Measurements from ENCODE around the gene CYFIP1.

Gene CYFIP1

DNA sequence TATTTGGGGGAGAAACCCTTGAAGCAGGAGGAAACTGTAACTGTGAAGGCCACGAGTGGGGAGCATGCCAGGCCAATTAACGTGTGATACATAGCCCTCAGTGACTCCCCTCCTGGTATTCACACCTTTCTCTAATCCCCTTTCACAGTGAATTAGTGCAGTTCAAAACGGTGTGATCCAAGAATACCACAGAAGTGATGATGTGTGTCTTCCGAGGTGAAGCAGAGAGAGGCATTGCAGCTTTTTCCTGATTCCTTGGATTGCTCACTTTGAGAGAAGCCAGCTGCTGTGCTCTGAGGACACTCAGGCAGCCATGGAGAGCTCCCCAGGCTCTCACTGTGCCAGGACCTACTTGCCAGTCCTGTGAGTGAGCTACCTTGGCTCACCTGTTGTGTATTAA, 124.4 kb downstream of the CYFIP1 start:
- TF ChIP-seq ZFX (IDR thresholded peaks at IDR 0.05; ENCODE audit: borderline replicate concordance) (no peak), CTCF (IDR thresholded peaks at IDR 0.05) (no peak)
- peak overlapping the region; percentile 11; the same call in 1 of the 2 replicates for H3K27ac ChIP-seq

DNA sequence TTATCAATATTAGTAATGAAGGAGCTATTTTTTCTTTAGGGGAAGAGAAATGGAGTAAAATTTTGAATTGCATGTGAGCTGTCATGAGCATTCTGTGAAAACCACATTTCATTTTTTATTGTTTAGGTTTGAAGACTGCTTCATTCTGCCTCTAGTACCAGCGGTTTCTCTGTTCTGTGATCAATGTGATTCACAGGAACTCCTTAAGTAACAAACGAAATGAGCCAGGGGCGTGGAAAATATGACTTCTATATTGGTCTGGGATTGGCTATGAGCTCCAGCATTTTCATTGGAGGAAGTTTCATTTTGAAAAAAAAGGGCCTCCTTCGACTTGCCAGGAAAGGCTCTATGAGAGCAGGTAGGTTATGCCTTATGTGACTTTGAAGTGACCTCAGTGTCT, 128.7 kb downstream of the CYFIP1 start:
- H3K27ac ChIP-seq: no peak overlapping the region
- no peak for TF ChIP-seq ZFX (IDR thresholded peaks at IDR 0.05; ENCODE audit: borderline replicate concordance)
- TF ChIP-seq CTCF (IDR thresholded peaks at IDR 0.05): no peak

DNA sequence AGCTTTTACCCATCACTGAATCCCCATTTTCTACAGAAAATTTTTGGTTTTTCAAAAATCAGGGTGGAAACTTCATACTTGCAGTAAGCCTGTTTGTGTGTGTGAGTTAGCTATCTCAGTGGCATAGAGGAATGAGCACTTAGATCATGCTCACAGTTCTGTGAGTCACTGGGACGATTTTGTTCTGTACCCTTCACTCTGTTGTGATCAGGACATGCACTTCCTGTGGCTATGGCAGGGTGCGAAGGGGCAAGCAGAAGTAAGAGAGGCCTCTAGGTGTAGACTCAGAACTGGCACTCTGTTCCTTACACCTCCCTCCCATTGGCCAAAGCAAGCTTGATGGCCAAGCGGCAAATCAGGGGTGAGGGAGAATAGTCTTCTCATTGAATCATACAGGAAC, 130.1 kb downstream of the CYFIP1 start:
- TF ChIP-seq CTCF (IDR thresholded peaks at IDR 0.05) (no peak), ZFX (IDR thresholded peaks at IDR 0.05; ENCODE audit: borderline replicate concordance) (no peak)
- no peak overlapping the region for H3K27ac ChIP-seq

DNA sequence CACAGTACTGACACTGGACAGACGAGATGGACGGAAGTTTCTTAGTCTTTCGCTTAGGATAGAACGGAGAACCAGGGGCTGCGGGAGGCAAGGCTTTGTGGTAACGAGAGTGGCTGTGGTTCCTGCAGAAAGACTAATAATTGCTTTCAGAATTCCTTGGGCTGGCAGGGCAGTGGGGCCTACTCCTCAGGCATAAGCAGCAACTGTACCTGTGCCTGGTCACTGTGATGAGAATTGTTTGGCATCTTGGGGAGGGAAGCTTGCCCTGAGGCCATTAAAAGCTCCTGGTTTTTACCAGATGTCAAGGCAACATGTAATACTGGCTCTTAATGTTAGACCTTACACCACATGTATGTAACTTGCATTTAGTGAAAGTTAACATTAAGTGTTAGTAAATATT, 134.1 kb downstream of the CYFIP1 start:
- TF ChIP-seq CTCF (IDR thresholded peaks at IDR 0.05) (no peak), ZFX (IDR thresholded peaks at IDR 0.05; ENCODE audit: borderline replicate concordance) (no peak)
- H3K27ac ChIP-seq: no peak overlapping the region

DNA sequence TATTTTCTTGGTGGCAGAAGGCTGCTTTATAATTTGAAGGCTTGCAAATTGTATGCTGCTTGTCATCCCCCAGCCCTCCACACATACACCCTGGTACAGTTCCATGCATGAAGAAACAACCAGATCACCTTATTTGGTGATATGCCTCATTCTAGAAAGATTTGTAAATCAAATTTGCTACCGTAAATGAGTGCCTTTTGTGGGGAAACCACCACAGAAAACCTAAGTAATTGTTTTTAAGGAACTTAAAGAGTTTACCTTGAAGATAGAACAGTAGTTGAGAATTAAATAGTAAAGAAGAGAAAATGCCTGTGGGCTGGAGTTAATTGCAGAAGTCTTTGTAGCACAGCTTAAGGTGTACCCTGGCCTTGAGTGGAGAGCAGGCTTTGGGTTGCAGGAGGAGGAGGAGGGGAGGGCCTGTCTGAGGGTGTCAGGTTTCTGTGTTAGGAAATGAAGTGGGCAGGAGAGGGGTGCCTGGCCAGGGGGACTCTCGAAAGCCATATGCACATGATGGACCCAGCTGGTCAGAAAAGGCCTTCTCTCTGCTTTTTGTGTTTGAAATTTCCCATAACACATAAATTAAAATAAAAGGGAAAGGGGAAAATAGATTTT, 134.8 kb downstream of the CYFIP1 start:
- H3K27ac ChIP-seq: peak overlapping the region; percentile 34; the same call in 1 of the 2 replicates
- no peak for TF ChIP-seq CTCF (IDR thresholded peaks at IDR 0.05)
- TF ChIP-seq ZFX (IDR thresholded peaks at IDR 0.05; ENCODE audit: borderline replicate concordance): no peak

GRCh38 chr15:22844421-22845288, 135.5 kb downstream of the CYFIP1 start:
- no peak for TF ChIP-seq ZFX (IDR thresholded peaks at IDR 0.05; ENCODE audit: borderline replicate concordance)
- TF ChIP-seq CTCF (IDR thresholded peaks at IDR 0.05): no peak
- peak overlapping the region; percentile 34; the same call in 1 of the 2 replicates for H3K27ac ChIP-seq

Measured in 22Rv1 (cell line).